ENCODE data around the gene GABRA4.

DNA sequence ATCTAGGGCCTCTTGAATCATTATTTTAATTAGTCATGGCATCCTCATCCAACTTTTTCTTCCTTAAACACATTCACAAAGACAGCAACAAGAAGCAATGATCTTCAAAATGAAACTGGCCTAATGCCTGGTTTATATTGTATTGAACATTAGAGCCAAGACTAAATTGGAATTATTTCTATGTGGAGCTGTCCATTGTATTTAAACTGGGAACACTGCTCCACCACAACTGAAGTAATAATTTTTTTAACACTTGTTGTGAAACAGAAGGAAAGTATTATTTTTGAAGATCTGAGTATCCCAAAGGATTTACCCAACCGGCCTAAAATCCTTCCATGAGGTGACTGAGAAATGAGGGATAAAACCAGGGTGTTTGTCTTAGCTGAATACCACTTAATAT lies 44.9 kb upstream of the GABRA4 start:
- no peak for TF ChIP-seq CTCF (IDR thresholded peaks at IDR 0.05; ENCODE audit: low read length)
- TF ChIP-seq EZH2 (optimal IDR thresholded peaks at IDR 0.05; ENCODE audit: low read depth, low read length): no peak

Measured in MM.1S (cell line).